SK-N-SH treated with all-trans-retinoic acid at 6 μM for 48 hours (cell line): ENCODE data around the gene SLC25A2.

Experiments used
- ATAC-seq: fragments of 200-7000 bp; cut with Tn5 transposase; 3 replicates; pipeline ENCODE4 v1.9.1; 2020; ENCODE audit warnings: mild to moderate bottlenecking, moderate library complexity
- ARNTL ChIP-seq: fragments of 450-650 bp; formaldehyde crosslinking; IDR thresholded peaks from 2 replicates; pipeline ENCODE4 v1.5.0; 2020; ENCODE audit warnings: low read depth, mild to moderate bottlenecking, moderate library complexity, borderline replicate concordance
- BACH2 ChIP-seq: fragments of 250-450 bp; sonication (Bioruptor Pico); IDR thresholded peaks from 2 replicates; pipeline ENCODE4 v1.9.0; 2021; ENCODE audit warnings: mild to moderate bottlenecking, borderline replicate concordance
- CSDC2 ChIP-seq: fragments of 250-450 bp; sonication (Bioruptor Pico); IDR thresholded peaks from 2 replicates; pipeline ENCODE4 v1.5.0; 2020; ENCODE audit warnings: mild to moderate bottlenecking, moderate library complexity
- ESRRG ChIP-seq: fragments of 250-450 bp; sonication (Bioruptor Pico); IDR thresholded peaks from 2 replicates; pipeline ENCODE4 v1.6.1; 2021; ENCODE audit warnings: mild to moderate bottlenecking
- GLIS3 ChIP-seq: fragments of 250-450 bp; sonication (Bioruptor Pico); IDR thresholded peaks from 2 replicates; pipeline ENCODE4 v1.5.0; 2020; ENCODE audit warnings: mild to moderate bottlenecking, moderate library complexity
- ISL1 ChIP-seq: fragments of 250-450 bp; sonication (Bioruptor Pico); IDR thresholded peaks from 2 replicates; pipeline ENCODE4 v2.1.2; 2022; ENCODE audit warnings: mild to moderate bottlenecking, moderate library complexity
- OSR1 ChIP-seq: fragments of 250-450 bp; sonication (Bioruptor Pico); IDR thresholded peaks from 2 replicates; pipeline ENCODE4 v1.8.0; 2022; ENCODE audit warnings: moderate library complexity, mild to moderate bottlenecking, inconsistent platforms
- PPARA ChIP-seq: fragments of 250-450 bp; sonication (Bioruptor Pico); IDR thresholded peaks from 2 replicates; pipeline ENCODE4 v1.5.0; 2020; ENCODE audit warnings: mild to moderate bottlenecking, borderline replicate concordance
- RARB ChIP-seq: fragments of 250-450 bp; sonication (Bioruptor Pico); IDR thresholded peaks from 2 replicates; pipeline ENCODE4 v1.8.0; 2021; ENCODE audit warnings: mild to moderate bottlenecking, moderate library complexity
- TCF4 ChIP-seq: fragments of 250-450 bp; sonication (Bioruptor Pico); IDR thresholded peaks from 2 replicates; pipeline ENCODE4 v1.8.0; 2021; ENCODE audit warnings: mild to moderate bottlenecking, moderate library complexity, borderline replicate concordance
- TOX ChIP-seq: fragments of 250-450 bp; sonication (Bioruptor Pico); IDR thresholded peaks from 2 replicates; pipeline ENCODE4 v1.8.0; 2021; ENCODE audit warnings: mild to moderate bottlenecking, moderate library complexity, borderline replicate concordance
- ZC3H10 ChIP-seq: fragments of 250-450 bp; sonication (Bioruptor Pico); IDR thresholded peaks from 2 replicates; pipeline ENCODE4 v1.5.1; 2021; ENCODE audit warnings: mild to moderate bottlenecking, moderate library complexity
- ZFP3 ChIP-seq: fragments of 250-450 bp; sonication (Bioruptor Pico); IDR thresholded peaks from 2 replicates; pipeline ENCODE4 v1.5.0; 2020; ENCODE audit warnings: mild to moderate bottlenecking, moderate library complexity
- ZFP30 ChIP-seq: fragments of 450-650 bp; formaldehyde crosslinking; IDR thresholded peaks from 2 replicates; pipeline ENCODE4 v1.5.0; 2022; ENCODE audit warnings: mild to moderate bottlenecking, moderate library complexity
- ZNF565 ChIP-seq: fragments of 450-650 bp; formaldehyde crosslinking; conservative IDR thresholded peaks from 2 replicates; pipeline ENCODE4 v1.5.0; 2020; ENCODE audit warnings: low read depth, mild to moderate bottlenecking, moderate library complexity
- ZNF8 ChIP-seq: fragments of 450-650 bp; formaldehyde crosslinking; IDR thresholded peaks from 2 replicates; pipeline ENCODE4 v1.5.0; 2020; ENCODE audit warnings: mild to moderate bottlenecking, moderate library complexity
- TF ChIP-seq, protein P1 (sequence below): fragments of 250-450 bp; sonication (Bioruptor Pico); IDR thresholded peaks from 2 replicates; pipeline ENCODE4 v1.8.0; 2020; ENCODE audit warnings: mild to moderate bottlenecking, moderate library complexity, borderline replicate concordance
- TF ChIP-seq, protein P2 (sequence below): fragments of 250-450 bp; sonication (Bioruptor Pico); IDR thresholded peaks from 2 replicates; pipeline ENCODE4 v1.5.1; 2021; ENCODE audit warnings: mild to moderate bottlenecking, moderate library complexity
- TF ChIP-seq, protein P3 (sequence below): fragments of 250-450 bp; sonication (Bioruptor Pico); IDR thresholded peaks from 2 replicates; pipeline ENCODE4 v1.5.1; 2020; ENCODE audit warnings: low read depth, mild to moderate bottlenecking, moderate library complexity
- TF ChIP-seq, protein P4 (sequence below): fragments of 250-450 bp; sonication (Bioruptor Pico); IDR thresholded peaks from 2 replicates; pipeline ENCODE4 v1.8.0; 2021; ENCODE audit warnings: low read depth, mild to moderate bottlenecking, moderate library complexity, borderline replicate concordance

SLC25A2 gene

DNA sequence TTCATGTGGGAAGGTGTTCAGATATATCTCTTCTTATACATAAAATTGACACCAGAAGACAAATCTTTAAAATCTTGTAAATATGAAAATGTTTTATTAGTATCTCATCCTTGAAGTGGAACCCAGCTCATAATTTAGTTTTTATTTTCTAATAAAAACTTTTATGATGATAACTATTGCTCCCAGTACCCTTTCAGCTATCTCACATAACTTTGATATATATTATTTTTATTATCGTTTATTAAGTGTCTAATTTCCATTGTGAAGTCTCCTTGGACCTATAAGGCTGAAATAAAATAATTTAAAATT lies 42.7 kb downstream of the SLC25A2 start:
- ATAC-seq = no peak
- TF ChIP-seq PPARA (CRISPR knock-in tag) (no peak), ISL1 (CRISPR knock-in tag) (no peak), ZFP30 (no peak), CSDC2 (CRISPR knock-in tag) (no peak), TOX (CRISPR knock-in tag) (no peak), ZNF565 (no peak), BACH2 (no peak), ARNTL (CRISPR knock-in tag) (no peak)
- TF ChIP-seq, protein P1, sequence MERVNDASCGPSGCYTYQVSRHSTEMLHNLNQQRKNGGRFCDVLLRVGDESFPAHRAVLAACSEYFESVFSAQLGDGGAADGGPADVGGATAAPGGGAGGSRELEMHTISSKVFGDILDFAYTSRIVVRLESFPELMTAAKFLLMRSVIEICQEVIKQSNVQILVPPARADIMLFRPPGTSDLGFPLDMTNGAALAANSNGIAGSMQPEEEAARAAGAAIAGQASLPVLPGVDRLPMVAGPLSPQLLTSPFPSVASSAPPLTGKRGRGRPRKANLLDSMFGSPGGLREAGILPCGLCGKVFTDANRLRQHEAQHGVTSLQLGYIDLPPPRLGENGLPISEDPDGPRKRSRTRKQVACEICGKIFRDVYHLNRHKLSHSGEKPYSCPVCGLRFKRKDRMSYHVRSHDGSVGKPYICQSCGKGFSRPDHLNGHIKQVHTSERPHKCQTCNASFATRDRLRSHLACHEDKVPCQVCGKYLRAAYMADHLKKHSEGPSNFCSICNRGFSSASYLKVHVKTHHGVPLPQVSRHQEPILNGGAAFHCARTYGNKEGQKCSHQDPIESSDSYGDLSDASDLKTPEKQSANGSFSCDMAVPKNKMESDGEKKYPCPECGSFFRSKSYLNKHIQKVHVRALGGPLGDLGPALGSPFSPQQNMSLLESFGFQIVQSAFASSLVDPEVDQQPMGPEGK (CRISPR knock-in tag) = no peak
- TF ChIP-seq, protein P2, sequence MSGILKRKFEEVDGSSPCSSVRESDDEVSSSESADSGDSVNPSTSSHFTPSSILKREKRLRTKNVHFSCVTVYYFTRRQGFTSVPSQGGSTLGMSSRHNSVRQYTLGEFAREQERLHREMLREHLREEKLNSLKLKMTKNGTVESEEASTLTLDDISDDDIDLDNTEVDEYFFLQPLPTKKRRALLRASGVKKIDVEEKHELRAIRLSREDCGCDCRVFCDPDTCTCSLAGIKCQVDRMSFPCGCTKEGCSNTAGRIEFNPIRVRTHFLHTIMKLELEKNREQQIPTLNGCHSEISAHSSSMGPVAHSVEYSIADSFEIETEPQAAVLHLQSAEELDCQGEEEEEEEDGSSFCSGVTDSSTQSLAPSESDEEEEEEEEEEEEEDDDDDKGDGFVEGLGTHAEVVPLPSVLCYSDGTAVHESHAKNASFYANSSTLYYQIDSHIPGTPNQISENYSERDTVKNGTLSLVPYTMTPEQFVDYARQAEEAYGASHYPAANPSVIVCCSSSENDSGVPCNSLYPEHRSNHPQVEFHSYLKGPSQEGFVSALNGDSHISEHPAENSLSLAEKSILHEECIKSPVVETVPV (CRISPR knock-in tag) = no peak

DNA sequence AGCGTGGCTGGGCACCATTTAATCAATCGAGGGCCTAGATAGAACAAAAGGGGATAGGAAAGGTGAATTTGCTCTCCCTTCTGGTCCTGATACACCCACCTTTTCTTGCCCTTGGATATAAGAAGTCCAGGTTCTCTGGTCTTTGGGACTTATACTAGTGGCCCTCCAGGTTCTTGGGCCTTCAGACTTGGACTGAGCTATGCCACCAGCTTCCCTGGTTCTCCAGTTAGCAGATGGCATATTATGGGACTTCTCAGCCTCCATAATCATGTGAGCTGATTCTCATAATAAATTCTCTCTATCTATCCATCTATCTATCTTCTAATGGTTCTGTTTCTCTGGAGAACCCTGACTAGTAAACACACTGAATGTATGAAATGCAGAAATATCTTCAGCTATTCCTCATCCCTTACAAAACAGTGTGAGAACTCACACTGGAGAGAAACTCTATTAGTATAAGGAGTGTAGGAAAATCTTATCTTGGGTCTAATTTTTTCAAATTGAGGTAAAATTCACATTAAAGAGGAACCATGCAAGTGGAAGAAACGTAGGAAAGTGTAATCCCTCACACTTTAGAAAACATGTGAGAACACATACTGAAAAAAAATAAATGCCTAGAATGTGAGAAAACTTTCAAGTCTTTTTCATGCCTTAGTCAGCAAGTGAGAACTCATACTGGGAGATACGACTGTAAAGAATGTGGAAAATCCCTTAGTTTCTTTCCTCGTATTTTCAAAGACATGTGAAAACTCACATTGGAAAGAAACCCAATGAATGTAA lies 43.2 kb downstream of the SLC25A2 start:
- no peak for ATAC-seq
- TF ChIP-seq TCF4 (CRISPR knock-in tag) = no peak

DNA sequence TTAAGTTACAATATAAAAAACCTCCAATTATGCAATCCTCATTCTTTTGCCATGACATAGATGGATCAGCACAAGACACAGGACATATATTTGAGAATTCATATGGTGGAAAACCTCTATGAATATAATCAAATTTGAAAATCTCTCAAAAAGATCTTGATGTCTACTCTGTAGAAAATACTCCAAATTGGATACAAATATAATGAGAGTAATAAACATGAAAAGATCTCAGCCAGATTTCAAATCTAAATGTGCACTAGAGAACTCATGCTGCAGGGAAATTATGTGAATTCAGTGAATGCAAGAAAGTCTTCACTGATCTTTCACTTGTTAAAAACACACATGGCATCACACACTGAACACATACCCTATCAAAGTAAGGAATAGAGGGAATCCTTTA lies 44.9 kb downstream of the SLC25A2 start:
- TF ChIP-seq ESRRG (CRISPR knock-in tag) (no peak), BACH2 (no peak), ARNTL (CRISPR knock-in tag) (no peak), GLIS3 (CRISPR knock-in tag) (no peak), ZFP3 (CRISPR knock-in tag) (no peak), TCF4 (CRISPR knock-in tag) (no peak), OSR1 (CRISPR knock-in tag) (no peak), ZNF8 (CRISPR knock-in tag) (no peak)
- TF ChIP-seq, protein P3, sequence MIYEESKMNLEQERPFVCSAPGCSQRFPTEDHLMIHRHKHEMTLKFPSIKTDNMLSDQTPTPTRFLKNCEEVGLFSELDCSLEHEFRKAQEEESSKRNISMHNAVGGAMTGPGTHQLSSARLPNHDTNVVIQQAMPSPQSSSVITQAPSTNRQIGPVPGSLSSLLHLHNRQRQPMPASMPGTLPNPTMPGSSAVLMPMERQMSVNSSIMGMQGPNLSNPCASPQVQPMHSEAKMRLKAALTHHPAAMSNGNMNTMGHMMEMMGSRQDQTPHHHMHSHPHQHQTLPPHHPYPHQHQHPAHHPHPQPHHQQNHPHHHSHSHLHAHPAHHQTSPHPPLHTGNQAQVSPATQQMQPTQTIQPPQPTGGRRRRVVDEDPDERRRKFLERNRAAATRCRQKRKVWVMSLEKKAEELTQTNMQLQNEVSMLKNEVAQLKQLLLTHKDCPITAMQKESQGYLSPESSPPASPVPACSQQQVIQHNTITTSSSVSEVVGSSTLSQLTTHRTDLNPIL (CRISPR knock-in tag) = no peak
- TF ChIP-seq, protein P2 (CRISPR knock-in tag) = no peak
- TF ChIP-seq, protein P4, sequence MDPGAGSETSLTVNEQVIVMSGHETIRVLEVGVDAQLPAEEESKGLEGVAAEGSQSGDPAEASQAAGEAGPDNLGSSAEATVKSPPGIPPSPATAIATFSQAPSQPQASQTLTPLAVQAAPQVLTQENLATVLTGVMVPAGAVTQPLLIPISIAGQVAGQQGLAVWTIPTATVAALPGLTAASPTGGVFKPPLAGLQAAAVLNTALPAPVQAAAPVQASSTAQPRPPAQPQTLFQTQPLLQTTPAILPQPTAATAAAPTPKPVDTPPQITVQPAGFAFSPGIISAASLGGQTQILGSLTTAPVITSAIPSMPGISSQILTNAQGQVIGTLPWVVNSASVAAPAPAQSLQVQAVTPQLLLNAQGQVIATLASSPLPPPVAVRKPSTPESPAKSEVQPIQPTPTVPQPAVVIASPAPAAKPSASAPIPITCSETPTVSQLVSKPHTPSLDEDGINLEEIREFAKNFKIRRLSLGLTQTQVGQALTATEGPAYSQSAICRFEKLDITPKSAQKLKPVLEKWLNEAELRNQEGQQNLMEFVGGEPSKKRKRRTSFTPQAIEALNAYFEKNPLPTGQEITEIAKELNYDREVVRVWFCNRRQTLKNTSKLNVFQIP = no peak
- ATAC-seq = no peak

DNA sequence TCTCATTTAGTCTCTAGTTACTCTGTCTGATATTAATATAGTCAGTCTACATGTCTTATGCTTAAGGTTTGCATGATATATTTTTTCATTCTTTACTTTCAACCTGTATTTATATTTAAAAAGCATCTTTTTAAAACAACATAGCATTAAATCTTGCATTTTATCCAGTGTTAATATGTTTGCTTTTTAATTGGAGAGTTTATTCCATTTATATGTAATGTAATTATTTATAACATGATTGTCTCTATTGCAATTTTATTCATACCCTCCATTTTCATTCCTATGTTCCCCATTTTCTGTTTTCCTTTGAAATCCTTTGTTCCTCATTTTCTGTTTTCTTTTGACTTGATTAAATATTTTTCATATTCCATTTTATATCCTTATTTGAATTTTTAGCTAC lies 45.4 kb downstream of the SLC25A2 start:
- ATAC-seq = no peak
- no peak for TF ChIP-seq ESRRG (CRISPR knock-in tag)
- no peak for TF ChIP-seq ZC3H10
- no peak for TF ChIP-seq ZNF8 (CRISPR knock-in tag)
- TF ChIP-seq PPARA (CRISPR knock-in tag) = no peak
- TF ChIP-seq RARB (CRISPR knock-in tag) = no peak
